ENCODE data around the gene LENG1. TPM values are rescaled to one million over a fixed set of nuclear protein-coding genes. Genes with fewer than 3 reads are reported as not detected.
A peak's percentile ranks its signal among the peaks of the same experiment; 100 is the strongest.

Gene LENG1
- total and polyA plus RNA-seq, 8 donors = 2.1 to 9.7 (median 4.8) TPM

GRCh38 chr19:54160182-54160811 is 776 bp upstream of the LENG1 start:
- Histone ChIP-seq H3K4me3 (peak overlapping the region in 3 of 4 donors; percentile 2 to 76 (median 43)), H3K36me3 (peaks cover 3 to 24% (median 12%) of the 10 kb centered on the region in 3 donors), H3K9me3 (no peaks in the 10 kb centered on the region), H3K27ac (peak overlapping the region; percentile 61 to 88 (median 86)), H3K27me3 (no peaks in the 10 kb centered on the region), H3K4me1 (peaks cover 9 to 23% (median 14%) of the 10 kb centered on the region in 3 donors)
- peak in 1 of 6 donors; percentile 51 for DNase-seq
- FAIRE-seq = no peak
- intact Hi-C loops (cut with DNase I) = no loop called here
- ATAC-seq = no peak
- 1 to 2% methylated on average over 28 of the region's 28 CpGs for WGBS, 2 donors
- TF ChIP-seq CTCF (IDR thresholded peaks at IDR 0.05) = no peak

- intact Hi-C loops (cut with DNase I) = no loop called here
- H3K4me1 ChIP-seq = peaks cover 9 to 23% (median 14%) of the 10 kb centered on the region in 3 donors
- DNase-seq = peak in 1 of 6 donors; percentile 24
- no peak for TF ChIP-seq CTCF (IDR thresholded peaks at IDR 0.05)
- peak overlapping the region; percentile 59 to 90 (median 70) for H3K4me3 ChIP-seq
- no peaks in the 10 kb centered on the region for H3K27me3 ChIP-seq
- WGBS, 2 donors = 8% methylated on average over 19 of the region's 19 CpGs
- peaks cover 7 to 38% (median 15%) of the 10 kb centered on the region in 3 donors for H3K36me3 ChIP-seq
- peak overlapping the region; percentile 91 to 95 (median 93) for H3K27ac ChIP-seq
- no peak for FAIRE-seq
- no peak for ATAC-seq
- no peaks in the 10 kb centered on the region for H3K9me3 ChIP-seq
These were observed 639 bp downstream of the LENG1 start for GRCh38 chr19:54158812-54159351.

- 82 to 83% methylated on average over 3 of the region's 3 CpGs for WGBS, 2 donors
- Histone ChIP-seq H3K4me3 (no peak overlapping the region), H3K27ac (no peak overlapping the region), H3K27me3 (no peaks in the 10 kb centered on the region), H3K4me1 (peaks cover 4 to 15% (median 14%) of the 10 kb centered on the region in 3 donors), H3K9me3 (no peaks in the 10 kb centered on the region), H3K36me3 (peaks cover 8 to 57% (median 23%) of the 10 kb centered on the region in 3 donors)
- intact Hi-C loops (cut with DNase I) = no loop called here
- TF ChIP-seq CTCF (IDR thresholded peaks at IDR 0.05) = no peak
- DNase-seq (no peak), FAIRE-seq (no peak), ATAC-seq (no peak)
These were observed 2.6 kb downstream of the LENG1 start for GRCh38 chr19:54156953-54157352.

GRCh38 chr19:54156490-54156889 is 3.0 kb downstream of the LENG1 start:
- Histone ChIP-seq H3K36me3 (peaks cover 8 to 62% (median 28%) of the 10 kb centered on the region in 3 donors), H3K9me3 (no peaks in the 10 kb centered on the region), H3K4me3 (no peak overlapping the region), H3K27ac (no peak overlapping the region), H3K27me3 (no peaks in the 10 kb centered on the region), H3K4me1 (peaks cover 4 to 15% (median 14%) of the 10 kb centered on the region in 3 donors)
- intact Hi-C loops (cut with DNase I) = no loop called here
- WGBS, 2 donors = 75 to 79% methylated on average over 11 of the region's 11 CpGs
- DNase-seq = no peak
- no peak for FAIRE-seq
- TF ChIP-seq CTCF (IDR thresholded peaks at IDR 0.05) = no peak
- ATAC-seq = no peak

GRCh38 chr19:54155694-54156093 is 3.8 kb downstream of the LENG1 start:
- H3K27ac ChIP-seq = no peak overlapping the region
- H3K9me3 ChIP-seq = no peaks in the 10 kb centered on the region
- ATAC-seq (no peak), DNase-seq (peak in 1 of 6 donors; percentile 57), FAIRE-seq (no peak)
- no peak overlapping the region for H3K4me3 ChIP-seq
- TF ChIP-seq CTCF (IDR thresholded peaks at IDR 0.05) = no peak
- intact Hi-C loops (cut with DNase I) = no loop called here
- no peaks in the 10 kb centered on the region for H3K27me3 ChIP-seq
- H3K36me3 ChIP-seq = peaks cover 8 to 68% (median 28%) of the 10 kb centered on the region in 3 donors
- 71 to 75% methylated on average over 19 of the region's 19 CpGs for WGBS, 2 donors
- peaks cover 3 to 10% (median 9%) of the 10 kb centered on the region in 3 donors for H3K4me1 ChIP-seq
